ENCODE data around the gene USHBP1.

DNA sequence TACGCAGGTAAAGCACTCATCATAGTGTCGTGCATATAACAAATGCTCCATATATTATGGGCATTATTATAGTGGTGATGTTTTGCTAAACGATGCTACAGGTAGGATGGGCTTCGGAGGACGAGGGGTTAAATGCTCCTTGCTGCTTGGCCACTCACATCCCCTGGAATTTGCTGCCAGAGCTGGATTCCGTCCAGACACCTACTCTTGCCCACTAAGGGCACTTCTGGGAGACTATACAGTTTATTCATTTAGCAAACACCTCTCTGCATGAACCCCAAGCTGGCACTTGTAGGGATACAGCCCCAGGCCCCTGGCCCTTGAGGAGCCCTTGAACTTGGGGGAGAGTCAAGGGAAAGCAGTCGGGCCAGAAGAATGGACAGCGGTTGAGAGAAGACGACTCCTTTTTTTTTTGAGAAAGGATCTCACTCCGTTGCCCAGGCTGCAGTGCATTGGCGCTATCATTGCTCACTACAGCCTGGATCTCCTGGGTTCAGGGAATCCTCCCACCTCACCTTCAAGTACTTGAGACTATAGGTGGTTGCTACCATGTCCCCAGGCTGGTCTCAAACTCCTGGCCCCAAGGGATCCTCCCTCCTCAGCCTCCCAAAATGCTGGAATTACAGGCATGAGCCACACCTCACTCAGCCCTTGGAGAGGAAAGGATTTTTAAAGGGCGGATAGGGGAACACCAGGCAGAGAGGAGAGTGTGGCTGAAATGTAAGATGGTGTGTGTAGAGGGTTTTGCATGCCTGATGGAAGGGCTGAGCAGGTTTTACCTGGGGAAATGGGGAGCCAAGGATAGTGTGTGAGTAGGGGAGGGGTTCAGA, 40.1 kb upstream of the USHBP1 start:
- TF ChIP-seq, protein P1, sequence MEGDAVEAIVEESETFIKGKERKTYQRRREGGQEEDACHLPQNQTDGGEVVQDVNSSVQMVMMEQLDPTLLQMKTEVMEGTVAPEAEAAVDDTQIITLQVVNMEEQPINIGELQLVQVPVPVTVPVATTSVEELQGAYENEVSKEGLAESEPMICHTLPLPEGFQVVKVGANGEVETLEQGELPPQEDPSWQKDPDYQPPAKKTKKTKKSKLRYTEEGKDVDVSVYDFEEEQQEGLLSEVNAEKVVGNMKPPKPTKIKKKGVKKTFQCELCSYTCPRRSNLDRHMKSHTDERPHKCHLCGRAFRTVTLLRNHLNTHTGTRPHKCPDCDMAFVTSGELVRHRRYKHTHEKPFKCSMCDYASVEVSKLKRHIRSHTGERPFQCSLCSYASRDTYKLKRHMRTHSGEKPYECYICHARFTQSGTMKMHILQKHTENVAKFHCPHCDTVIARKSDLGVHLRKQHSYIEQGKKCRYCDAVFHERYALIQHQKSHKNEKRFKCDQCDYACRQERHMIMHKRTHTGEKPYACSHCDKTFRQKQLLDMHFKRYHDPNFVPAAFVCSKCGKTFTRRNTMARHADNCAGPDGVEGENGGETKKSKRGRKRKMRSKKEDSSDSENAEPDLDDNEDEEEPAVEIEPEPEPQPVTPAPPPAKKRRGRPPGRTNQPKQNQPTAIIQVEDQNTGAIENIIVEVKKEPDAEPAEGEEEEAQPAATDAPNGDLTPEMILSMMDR (conservative IDR thresholded peaks at IDR 0.05 in 1 of 2, IDR thresholded peaks at IDR 0.05 in 1 of 2; ENCODE audit: low read depth in 1 of 2, low read length in 2 of 2) = no peak
- no peak for TF ChIP-seq EZH2 (IDR thresholded peaks at IDR 0.05; ENCODE audit: low read length, missing control alignments)

Measured in fibroblast of lung (primary cell).